MM.1S (cell line): ENCODE measurements around the gene PHETA2.
"Not testable (repeated sequence)": the region's sequence is repeated elsewhere in the genome, so short reads cannot be mapped to it uniquely, and the experiment has no call there.

Experiments used
- CTCF ChIP-seq: fragments of 300-600 bp; sonication (generic); IDR thresholded peaks from 2 replicates; pipeline ENCODE4 v1.5.1; 2016; ENCODE audit warnings: antibody characterized with exemption, low read length, mixed read lengths
- EZH2 ChIP-seq: fragments of 300-600 bp; sonication (generic); optimal IDR thresholded peaks from 2 replicates; pipeline ENCODE3; 2017; ENCODE audit warnings: low read depth, mild to moderate bottlenecking, antibody characterized with exemption, low read length, mixed read lengths

- not testable (repeated sequence) for TF ChIP-seq CTCF, EZH2
Observed at GRCh38 chr22:42071508-42071907, 2.5 kb upstream of the PHETA2 start.
